Measurements from ENCODE around the gene KLRG1. TPM values are rescaled to one million over a fixed set of nuclear protein-coding genes. Genes with fewer than 3 reads are reported as not detected.
A peak's percentile ranks its signal among the peaks of the same experiment; 100 is the strongest.

Gene KLRG1
- total RNA-seq, 6 donors from 2014 or later = 1.8 to 8.9 (median 3.2) TPM; not detected in 1

GRCh38 chr12:9041321-9041720, 52.0 kb downstream of the KLRG1 start:
- TF ChIP-seq EP300 (IDR thresholded peaks at IDR 0.05) (no peak), CTCF (IDR thresholded peaks at IDR 0.05) (no peak), POLR2A (IDR thresholded peaks at IDR 0.05) (no peak), POLR2AphosphoS5 (IDR thresholded peaks at IDR 0.05) (no peak)
- DNase-seq = no peak
- Histone ChIP-seq H3K36me3 (no peaks in the 10 kb centered on the region), H3K4me3 (no peak overlapping the region), H3K27ac (no peak overlapping the region), H3K4me1 (no peaks in the 10 kb centered on the region), H3K27me3 (no peaks in the 10 kb centered on the region), H3K9me3 (no peaks in the 10 kb centered on the region)
- no peak for ATAC-seq (ENCODE audit: low FRiP score in 2 of 2)
- whole genome bisulfite sequencing, 2 donors = 93 to 96% methylated on average over 1 of the region's 1 CpG

- H3K4me3 ChIP-seq = no peak overlapping the region
- no peak for TF ChIP-seq POLR2A (IDR thresholded peaks at IDR 0.05)
- no peak for TF ChIP-seq CTCF (IDR thresholded peaks at IDR 0.05)
- TF ChIP-seq POLR2AphosphoS5 (IDR thresholded peaks at IDR 0.05) = no peak
- no peak for TF ChIP-seq EP300 (IDR thresholded peaks at IDR 0.05)
- no peaks in the 10 kb centered on the region for H3K27me3 ChIP-seq
- WGBS, 2 donors = 87 to 93% methylated on average over 2 of the region's 2 CpGs
- no peak overlapping the region for H3K27ac ChIP-seq
- H3K9me3 ChIP-seq = no peaks in the 10 kb centered on the region
- no peaks in the 10 kb centered on the region for H3K36me3 ChIP-seq
- DNase-seq (no peak), ATAC-seq (ENCODE audit: low FRiP score in 2 of 2) (no peak)
- no peaks in the 10 kb centered on the region for H3K4me1 ChIP-seq
These were observed 54.4 kb downstream of the KLRG1 start for GRCh38 chr12:9043766-9044165.

GRCh38 chr12:9047105-9047504, 57.8 kb downstream of the KLRG1 start:
- H3K36me3 ChIP-seq = no peaks in the 10 kb centered on the region
- WGBS, 2 donors = 88 to 93% methylated on average over 1 of the region's 1 CpG
- TF ChIP-seq EP300 (IDR thresholded peaks at IDR 0.05) (no peak), POLR2AphosphoS5 (IDR thresholded peaks at IDR 0.05) (no peak), CTCF (IDR thresholded peaks at IDR 0.05) (no peak), POLR2A (IDR thresholded peaks at IDR 0.05) (no peak)
- H3K27ac ChIP-seq = no peak overlapping the region
- H3K4me3 ChIP-seq = no peak overlapping the region
- no peaks in the 10 kb centered on the region for H3K9me3 ChIP-seq
- no peaks in the 10 kb centered on the region for H3K27me3 ChIP-seq
- DNase-seq (no peak), ATAC-seq (ENCODE audit: low FRiP score in 2 of 2) (no peak)
- H3K4me1 ChIP-seq = peaks cover 0 to 4% (median 0%) of the 10 kb centered on the region in 4 donors

DNA sequence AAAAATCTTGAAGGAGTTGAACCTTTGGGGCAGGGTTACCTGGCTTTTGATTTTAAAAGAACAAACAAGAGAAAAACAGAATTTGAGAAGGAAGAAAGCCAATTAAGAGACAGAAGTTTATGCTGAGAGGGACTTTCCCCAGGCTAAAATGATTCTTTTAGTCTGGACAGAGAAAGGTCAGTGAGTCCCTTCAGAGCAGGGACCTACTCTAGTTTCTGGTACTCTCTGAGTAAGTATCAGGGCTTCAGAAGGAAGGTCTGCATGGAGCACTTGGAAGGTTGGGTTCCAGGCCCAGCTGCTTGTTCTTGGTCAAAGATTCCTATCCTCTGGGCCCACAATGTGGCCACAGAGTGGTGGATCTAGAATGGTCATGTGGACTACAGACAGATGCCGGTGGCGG, 59.6 kb downstream of the KLRG1 start:
- TF ChIP-seq CTCF (IDR thresholded peaks at IDR 0.05) = no peak
- TF ChIP-seq POLR2AphosphoS5 (IDR thresholded peaks at IDR 0.05) = no peak
- no peak for TF ChIP-seq POLR2A (IDR thresholded peaks at IDR 0.05)
- TF ChIP-seq EP300 (IDR thresholded peaks at IDR 0.05) = no peak
- no peak for ATAC-seq (ENCODE audit: low FRiP score in 2 of 2)
- Histone ChIP-seq H3K27me3 (no peaks in the 10 kb centered on the region), H3K4me3 (no peak overlapping the region), H3K27ac (no peak overlapping the region), H3K36me3 (no peaks in the 10 kb centered on the region), H3K4me1 (peaks cover 0 to 4% (median 0%) of the 10 kb centered on the region in 4 donors), H3K9me3 (no peaks in the 10 kb centered on the region)
- DNase-seq = no peak
- WGBS, 2 donors = 88 to 98% methylated on average over 2 of the region's 2 CpGs

DNA sequence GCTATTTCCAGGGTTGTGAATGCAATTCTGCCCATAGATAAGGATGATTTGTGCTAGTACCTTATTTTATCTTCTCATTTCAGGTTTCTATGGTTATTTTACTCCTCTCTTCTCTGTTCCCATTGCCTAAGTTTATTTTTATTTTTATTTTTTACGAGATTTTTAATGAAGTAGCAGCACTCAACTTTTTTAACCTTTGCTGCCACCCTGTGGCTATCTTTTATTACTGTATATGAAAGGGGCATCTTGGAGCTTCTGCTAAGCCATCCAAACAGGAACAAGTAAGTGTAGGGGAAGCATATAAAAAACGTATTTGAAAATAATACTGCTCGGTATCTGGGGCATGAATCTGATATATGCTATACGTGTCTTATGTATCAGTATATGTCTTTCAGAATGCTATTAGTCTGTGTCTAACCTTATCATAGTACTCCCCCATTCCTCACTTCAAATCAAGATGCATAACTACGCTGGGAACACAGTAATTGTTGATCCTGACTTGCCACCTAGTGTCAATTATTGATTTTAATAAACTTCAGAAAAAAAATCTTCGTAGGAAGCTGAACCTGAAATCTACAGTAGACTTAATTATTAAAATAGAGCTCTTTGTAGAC, 60.3 kb downstream of the KLRG1 start:
- WGBS, 2 donors = 19 to 24% methylated on average over 6 of the region's 6 CpGs

More for the DNA sequence above, 60.3 kb downstream of the KLRG1 start:
- H3K9me3 ChIP-seq = no peaks in the 10 kb centered on the region
- peaks cover 0 to 4% (median 0%) of the 10 kb centered on the region in 4 donors for H3K4me1 ChIP-seq
- ATAC-seq (ENCODE audit: low FRiP score in 2 of 2) (peak in 1 of 2 donors; percentile 58), DNase-seq (no peak)
- no peaks in the 10 kb centered on the region for H3K27me3 ChIP-seq
- H3K36me3 ChIP-seq = no peaks in the 10 kb centered on the region
- no peak overlapping the region for H3K4me3 ChIP-seq
- no peak for TF ChIP-seq POLR2A (IDR thresholded peaks at IDR 0.05)
- TF ChIP-seq POLR2AphosphoS5 (IDR thresholded peaks at IDR 0.05) = no peak
- peak in 5 of 6 experiments; percentile 15 to 55 (median 35) for TF ChIP-seq CTCF (IDR thresholded peaks at IDR 0.05)
- no peak for TF ChIP-seq EP300 (IDR thresholded peaks at IDR 0.05)
- no peak overlapping the region for H3K27ac ChIP-seq

Measured in upper lobe of left lung (tissue), 6 donors.